GM12878 (cell line): ENCODE data around the gene ARL15. TPM values are rescaled to one million over a fixed set of nuclear protein-coding genes. Genes with fewer than 3 reads are reported as not detected.

ENCODE experiments used
- ATAC-seq: fragments of 200-7000 bp; cut with Tn5 transposase; 3 replicates; pipeline ENCODE4 v1.9.1; 2020; ENCODE audit warnings: mild to moderate bottlenecking, moderate library complexity
- BruUV-seq: library from RNA; stranded (reverse); fragments of 400-500 nt; replicated peaks from 2 replicates; lab custom pipeline; 2021; lab: Mats Ljungman, UMichigan
- CTCF ChIA-PET: fragments of 300-600 bp; sonication (Branson Sonifier 250); formaldehyde crosslinking; extraction: SDS; loops from one replicate; lab custom pipeline; 2021; ENCODE audit warnings: inconsistent platforms; lab: Yijun Ruan, JAX
- POLR2A ChIA-PET: fragments of 350-600 bp; formaldehyde crosslinking; extraction: SDS; loops from one replicate; lab custom pipeline; 2021; ENCODE audit warnings: inconsistent platforms; lab: Charles Lee
- RAD21 ChIA-PET: fragments of 300-600 bp; sonication (Branson Sonifier 250); formaldehyde crosslinking; loops from one replicate; lab custom pipeline; 2023; ENCODE audit warnings: antibody characterized with exemption; ENCODE audit not compliant: unreplicated experiment; lab: Charles Lee
- SMC1A ChIA-PET: fragments of 300-600 bp; sonication (Branson Sonifier 250); formaldehyde crosslinking; loops from one replicate; lab custom pipeline; 2023; ENCODE audit not compliant: unreplicated experiment, uncharacterized antibody; lab: Charles Lee
- DNase-seq: peaks from one replicate; pipeline ENCODE4 v3.0.0-alpha.2; 2011; ENCODE audit warnings: low read depth, low spot score
- FAIRE-seq: peaks from 3 replicates; lab custom pipeline; 2011; peaks lifted over from hg19 to GRCh38; lab: Jason Lieb, UNC
- H2AFZ ChIP-seq: 2 replicates; pipeline ENCODE4 v1.6.0; 2011; ENCODE audit warnings: low read depth, low read length, control low read depth; ENCODE audit not compliant: control insufficient read depth
- H3K27ac ChIP-seq: 2 replicates; pipeline ENCODE4 v1.5.1; 2011; ENCODE audit warnings: control low read depth; ENCODE audit not compliant: control insufficient read depth, insufficient read depth
- H3K27me3 ChIP-seq, 2 experiments: replicated peaks in 1 of 2; 2 replicates each; pipeline versions ENCODE4 v1.6.0 to v1.6.1; 2011; ENCODE audit warnings: low read length in 1 of 2; ENCODE audit not compliant: control insufficient read depth in 2 of 2, insufficient read depth in 2 of 2
- H3K36me3 ChIP-seq, 2 experiments: 2 replicates each; pipeline ENCODE4 v1.5.1; 2011; ENCODE audit warnings: low read length in 1 of 2; ENCODE audit not compliant: control insufficient read depth in 2 of 2, insufficient read depth in 2 of 2
- H3K4me1 ChIP-seq: 2 replicates; pipeline ENCODE4 v1.6.1; 2011; ENCODE audit warnings: mild to moderate bottlenecking, low read length, moderate library complexity, mixed read lengths; ENCODE audit not compliant: control insufficient read depth, insufficient read depth
- H3K4me2 ChIP-seq: 2 replicates; pipeline ENCODE4 v1.6.0; 2011; ENCODE audit warnings: control low read depth; ENCODE audit not compliant: control insufficient read depth, insufficient read depth
- H3K4me3 ChIP-seq: fragments of 200-600 bp; sonication (generic); 2 replicates; pipeline ENCODE4 v1.5.1; 2016
- H3K79me2 ChIP-seq: 2 replicates; pipeline ENCODE4 v1.6.0; 2011; ENCODE audit warnings: low read length; ENCODE audit not compliant: control insufficient read depth, insufficient read depth
- H3K9ac ChIP-seq: 2 replicates; pipeline ENCODE4 v1.8.0; 2011; ENCODE audit warnings: low read length, control low read depth, mixed read lengths; ENCODE audit not compliant: control insufficient read depth, insufficient read depth
- H3K9me3 ChIP-seq: replicated peaks from 3 replicates; pipeline ENCODE4 v1.5.1; 2011; ENCODE audit warnings: mild to moderate bottlenecking, low read length; ENCODE audit not compliant: control insufficient read depth, insufficient read depth
- H4K20me1 ChIP-seq: 2 replicates; pipeline ENCODE4 v1.6.0; 2011; ENCODE audit not compliant: control insufficient read depth, insufficient read depth
- CBX3 ChIP-seq: fragments of 200-600 bp; sonication (generic); IDR thresholded peaks from 2 replicates; pipeline ENCODE4 v1.6.1; 2016; ENCODE audit warnings: low read depth, borderline replicate concordance
- FOXK2 ChIP-seq: fragments of 450-650 bp; IDR thresholded peaks from 2 replicates; pipeline ENCODE4 v1.6.1; 2017; ENCODE audit warnings: mild to moderate bottlenecking, moderate library complexity
- KLF5 ChIP-seq: fragments of 450-650 bp; IDR thresholded peaks from 2 replicates; pipeline ENCODE4 v1.6.1; 2014; ENCODE audit warnings: mild to moderate bottlenecking; ENCODE audit not compliant: partially characterized antibody
- MTA2 ChIP-seq: fragments of 450-650 bp; IDR thresholded peaks from 2 replicates; pipeline ENCODE4 v1.6.1; 2016; ENCODE audit warnings: low read depth, mild to moderate bottlenecking, moderate library complexity
- NRF1 ChIP-seq: conservative IDR thresholded peaks from 2 replicates; pipeline ENCODE4 v1.6.1; 2011; ENCODE audit warnings: mild to moderate bottlenecking, low read depth, low read length, improper control_type of control experiment
- PAX5 ChIP-seq: IDR thresholded peaks from 2 replicates; pipeline ENCODE4 v1.6.1; 2011; ENCODE audit warnings: low read depth, low read length, borderline replicate concordance
- PAX8 ChIP-seq: fragments of 450-650 bp; IDR thresholded peaks from 2 replicates; pipeline ENCODE4 v1.6.1; 2017; ENCODE audit warnings: mild to moderate bottlenecking, moderate library complexity
- SMC3 ChIP-seq: IDR thresholded peaks from 2 replicates; pipeline ENCODE4 v1.6.1; 2011; ENCODE audit warnings: low read length, improper control_type of control experiment, borderline replicate concordance
- WRNIP1 ChIP-seq: IDR thresholded peaks from 2 replicates; pipeline ENCODE4 v1.6.1; 2011; ENCODE audit warnings: low read depth, low read length, improper control_type of control experiment, borderline replicate concordance
- ZNF24 ChIP-seq: fragments of 450-650 bp; IDR thresholded peaks from 2 replicates; pipeline ENCODE4 v1.6.1; 2017; ENCODE audit warnings: antibody characterized with exemption, mild to moderate bottlenecking
- in situ Hi-C: fragments of 300-500 bp; cut with MboI; formaldehyde crosslinking; loops from 9 replicates; pipeline ENCODE4 v1.14.3; 2018; ENCODE audit warnings: mixed read lengths
- intact Hi-C: fragments of 100-400 bp; cut with micrococcal nuclease; formaldehyde crosslinking; loops from one replicate; pipeline ENCODE4 v1.14.2; 2022; ENCODE audit not compliant: unreplicated experiment
- polyA plus RNA-seq, 11 experiments: library from polyadenylated mRNA; depleted of rRNA in 4 of 11; unstranded in 6 of 11; stranded (reverse) in 5 of 11; fragments of >200 nt; fragmentation: Nextera tagmentation in 4 of 11; fragmentation: Illumina TruSeq in 1 of 11; extraction: Ambion mirVana in 4 of 11; extraction: Trizol in 1 of 11; gene quantifications; 1 replicate in 1 of 11; 2 replicates in 10 of 11; pipeline versions ENCODE4 v1.2.1 to v1.2.3, GENCODE V29; 2011 to 2016; ENCODE audit warnings: inconsistent platforms in 2 of 11, missing spikeins in 2 of 11, low read depth in 1 of 11
- total RNA-seq, 4 experiments: library from RNA; depleted of rRNA in 3 of 4; stranded (reverse); fragments of >200 nt in 3 of 4; fragmentation: Illumina TruSeq in 1 of 4; extraction: Trizol in 1 of 4; gene quantifications; 2 replicates each; pipeline versions ENCODE4 v1.2.1 to v1.2.3, GENCODE V29; 2013 to 2021
- TF ChIP-seq, protein P1 (sequence below): IDR thresholded peaks from 2 replicates; pipeline ENCODE4 v1.6.1; 2012; ENCODE audit warnings: improper control_type of control experiment, low read depth, low read length; ENCODE audit not compliant: insufficient replicate concordance
- TF ChIP-seq, protein P2 (sequence below): IDR thresholded peaks from 2 replicates; pipeline ENCODE4 v1.6.1; 2011; ENCODE audit warnings: borderline replicate concordance, low read depth, mild to moderate bottlenecking, moderate library complexity, low read length; ENCODE audit not compliant: insufficient read depth, poor library complexity, severe bottlenecking
- TF ChIP-seq, protein P3 (sequence below): fragments of 450-650 bp; IDR thresholded peaks from 2 replicates; pipeline ENCODE4 v1.6.1; 2017; ENCODE audit warnings: mild to moderate bottlenecking, moderate library complexity

Gene ARL15
- total and polyA plus RNA-seq, 10 of the 15 experiments (the other 5 are each of a cell fraction or from before 2014, with no cell fraction given) = 3.6 to 11.0 (median 7.7) TPM

DNA sequence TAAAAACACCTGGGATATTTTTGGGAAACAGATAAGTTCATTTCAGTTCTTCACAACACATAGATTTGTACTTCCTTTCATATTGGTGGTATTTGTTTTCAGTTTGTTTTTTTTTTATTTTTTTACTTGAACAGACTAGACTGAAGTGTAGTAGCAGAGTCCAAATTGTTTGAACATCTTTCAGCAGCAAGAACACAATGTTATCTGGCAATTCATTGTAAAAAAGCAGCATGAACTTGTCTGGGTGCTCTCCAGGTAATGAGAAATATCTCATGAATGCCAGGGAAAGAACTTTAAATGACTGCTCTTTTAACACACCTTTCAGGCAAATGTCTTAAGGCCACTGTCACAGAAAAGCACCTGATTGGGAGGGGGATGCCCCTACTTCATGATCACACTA, 113.4 kb downstream of the ARL15 start (continued):
- TF ChIP-seq, protein P1, sequence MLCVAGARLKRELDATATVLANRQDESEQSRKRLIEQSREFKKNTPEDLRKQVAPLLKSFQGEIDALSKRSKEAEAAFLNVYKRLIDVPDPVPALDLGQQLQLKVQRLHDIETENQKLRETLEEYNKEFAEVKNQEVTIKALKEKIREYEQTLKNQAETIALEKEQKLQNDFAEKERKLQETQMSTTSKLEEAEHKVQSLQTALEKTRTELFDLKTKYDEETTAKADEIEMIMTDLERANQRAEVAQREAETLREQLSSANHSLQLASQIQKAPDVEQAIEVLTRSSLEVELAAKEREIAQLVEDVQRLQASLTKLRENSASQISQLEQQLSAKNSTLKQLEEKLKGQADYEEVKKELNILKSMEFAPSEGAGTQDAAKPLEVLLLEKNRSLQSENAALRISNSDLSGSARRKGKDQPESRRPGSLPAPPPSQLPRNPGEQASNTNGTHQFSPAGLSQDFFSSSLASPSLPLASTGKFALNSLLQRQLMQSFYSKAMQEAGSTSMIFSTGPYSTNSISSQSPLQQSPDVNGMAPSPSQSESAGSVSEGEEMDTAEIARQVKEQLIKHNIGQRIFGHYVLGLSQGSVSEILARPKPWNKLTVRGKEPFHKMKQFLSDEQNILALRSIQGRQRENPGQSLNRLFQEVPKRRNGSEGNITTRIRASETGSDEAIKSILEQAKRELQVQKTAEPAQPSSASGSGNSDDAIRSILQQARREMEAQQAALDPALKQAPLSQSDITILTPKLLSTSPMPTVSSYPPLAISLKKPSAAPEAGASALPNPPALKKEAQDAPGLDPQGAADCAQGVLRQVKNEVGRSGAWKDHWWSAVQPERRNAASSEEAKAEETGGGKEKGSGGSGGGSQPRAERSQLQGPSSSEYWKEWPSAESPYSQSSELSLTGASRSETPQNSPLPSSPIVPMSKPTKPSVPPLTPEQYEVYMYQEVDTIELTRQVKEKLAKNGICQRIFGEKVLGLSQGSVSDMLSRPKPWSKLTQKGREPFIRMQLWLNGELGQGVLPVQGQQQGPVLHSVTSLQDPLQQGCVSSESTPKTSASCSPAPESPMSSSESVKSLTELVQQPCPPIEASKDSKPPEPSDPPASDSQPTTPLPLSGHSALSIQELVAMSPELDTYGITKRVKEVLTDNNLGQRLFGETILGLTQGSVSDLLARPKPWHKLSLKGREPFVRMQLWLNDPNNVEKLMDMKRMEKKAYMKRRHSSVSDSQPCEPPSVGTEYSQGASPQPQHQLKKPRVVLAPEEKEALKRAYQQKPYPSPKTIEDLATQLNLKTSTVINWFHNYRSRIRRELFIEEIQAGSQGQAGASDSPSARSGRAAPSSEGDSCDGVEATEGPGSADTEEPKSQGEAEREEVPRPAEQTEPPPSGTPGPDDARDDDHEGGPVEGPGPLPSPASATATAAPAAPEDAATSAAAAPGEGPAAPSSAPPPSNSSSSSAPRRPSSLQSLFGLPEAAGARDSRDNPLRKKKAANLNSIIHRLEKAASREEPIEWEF = no peak
- TF ChIP-seq FOXK2 = no peak
- no peak for TF ChIP-seq KLF5
- TF ChIP-seq, protein P2, sequence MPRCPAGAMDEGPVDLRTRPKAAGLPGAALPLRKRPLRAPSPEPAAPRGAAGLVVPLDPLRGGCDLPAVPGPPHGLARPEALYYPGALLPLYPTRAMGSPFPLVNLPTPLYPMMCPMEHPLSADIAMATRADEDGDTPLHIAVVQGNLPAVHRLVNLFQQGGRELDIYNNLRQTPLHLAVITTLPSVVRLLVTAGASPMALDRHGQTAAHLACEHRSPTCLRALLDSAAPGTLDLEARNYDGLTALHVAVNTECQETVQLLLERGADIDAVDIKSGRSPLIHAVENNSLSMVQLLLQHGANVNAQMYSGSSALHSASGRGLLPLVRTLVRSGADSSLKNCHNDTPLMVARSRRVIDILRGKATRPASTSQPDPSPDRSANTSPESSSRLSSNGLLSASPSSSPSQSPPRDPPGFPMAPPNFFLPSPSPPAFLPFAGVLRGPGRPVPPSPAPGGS = no peak
- no peak for TF ChIP-seq PAX8

DNA sequence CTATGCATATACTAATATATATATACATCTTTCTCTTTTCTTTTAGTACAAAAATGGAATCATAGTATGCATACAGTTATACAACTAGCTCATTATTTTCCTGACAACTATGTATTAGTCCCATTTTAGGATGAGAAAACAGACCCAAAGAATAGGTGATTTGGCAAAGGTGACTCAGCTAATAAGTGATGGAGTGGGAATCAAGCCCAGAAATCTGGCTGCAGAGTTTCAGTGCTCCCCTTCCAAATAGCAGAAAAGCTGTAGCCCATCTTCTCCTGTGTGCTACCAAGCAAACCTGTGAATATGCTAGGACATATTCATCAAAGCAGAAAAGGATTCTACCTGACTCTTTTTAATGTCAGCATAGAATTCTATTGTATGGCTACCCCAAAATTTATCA, 114.7 kb downstream of the ARL15 start:
- Histone ChIP-seq H3K27me3 (no peaks in the 10 kb centered on the region), H4K20me1 (no peaks in the 10 kb centered on the region), H2AFZ (no peak overlapping the region), H3K4me2 (no peak overlapping the region), H3K9me3 (no peaks in the 10 kb centered on the region; the same call in 2 of the 3 replicates), H3K27ac (no peak overlapping the region), H3K4me1 (0 out of 2 replicates have a peak, but pooled peaks cover 4% of the 10 kb centered on the region), H3K4me3 (no peak overlapping the region), H3K9ac (no peak overlapping the region), H3K36me3 (no peaks in the 10 kb centered on the region), H3K79me2 (no peaks in the 10 kb centered on the region)
- no TSS peak for BruUV-seq
- DNase-seq (no peak), ATAC-seq (no peak), FAIRE-seq (no peak)
- ChIA-PET POLR2A (no interaction called here), RAD21 (no interaction called here), SMC1A (interaction anchor here (0.5 to 1.4 kb wide), 4 partner anchors 11 to 115 kb away, joined by 3 to 4 read pairs (median 3); partner anchors contain the start of gene ARL15), CTCF (interaction anchor here (1.1 kb wide), 1 partner anchor 718 kb away, joined by 3 read pairs; no protein-coding TSS in a partner anchor)
- in situ Hi-C loops (no loop called here), intact Hi-C loops (no loop called here)
- TF ChIP-seq MTA2 = no peak
- TF ChIP-seq NRF1 = no peak
- TF ChIP-seq ZNF24 = no peak
- TF ChIP-seq CBX3 = no peak
- no peak for TF ChIP-seq PAX8
- TF ChIP-seq PAX5 = no peak
- TF ChIP-seq WRNIP1 = no peak
- TF ChIP-seq SMC3 = no peak
- TF ChIP-seq, protein P3, sequence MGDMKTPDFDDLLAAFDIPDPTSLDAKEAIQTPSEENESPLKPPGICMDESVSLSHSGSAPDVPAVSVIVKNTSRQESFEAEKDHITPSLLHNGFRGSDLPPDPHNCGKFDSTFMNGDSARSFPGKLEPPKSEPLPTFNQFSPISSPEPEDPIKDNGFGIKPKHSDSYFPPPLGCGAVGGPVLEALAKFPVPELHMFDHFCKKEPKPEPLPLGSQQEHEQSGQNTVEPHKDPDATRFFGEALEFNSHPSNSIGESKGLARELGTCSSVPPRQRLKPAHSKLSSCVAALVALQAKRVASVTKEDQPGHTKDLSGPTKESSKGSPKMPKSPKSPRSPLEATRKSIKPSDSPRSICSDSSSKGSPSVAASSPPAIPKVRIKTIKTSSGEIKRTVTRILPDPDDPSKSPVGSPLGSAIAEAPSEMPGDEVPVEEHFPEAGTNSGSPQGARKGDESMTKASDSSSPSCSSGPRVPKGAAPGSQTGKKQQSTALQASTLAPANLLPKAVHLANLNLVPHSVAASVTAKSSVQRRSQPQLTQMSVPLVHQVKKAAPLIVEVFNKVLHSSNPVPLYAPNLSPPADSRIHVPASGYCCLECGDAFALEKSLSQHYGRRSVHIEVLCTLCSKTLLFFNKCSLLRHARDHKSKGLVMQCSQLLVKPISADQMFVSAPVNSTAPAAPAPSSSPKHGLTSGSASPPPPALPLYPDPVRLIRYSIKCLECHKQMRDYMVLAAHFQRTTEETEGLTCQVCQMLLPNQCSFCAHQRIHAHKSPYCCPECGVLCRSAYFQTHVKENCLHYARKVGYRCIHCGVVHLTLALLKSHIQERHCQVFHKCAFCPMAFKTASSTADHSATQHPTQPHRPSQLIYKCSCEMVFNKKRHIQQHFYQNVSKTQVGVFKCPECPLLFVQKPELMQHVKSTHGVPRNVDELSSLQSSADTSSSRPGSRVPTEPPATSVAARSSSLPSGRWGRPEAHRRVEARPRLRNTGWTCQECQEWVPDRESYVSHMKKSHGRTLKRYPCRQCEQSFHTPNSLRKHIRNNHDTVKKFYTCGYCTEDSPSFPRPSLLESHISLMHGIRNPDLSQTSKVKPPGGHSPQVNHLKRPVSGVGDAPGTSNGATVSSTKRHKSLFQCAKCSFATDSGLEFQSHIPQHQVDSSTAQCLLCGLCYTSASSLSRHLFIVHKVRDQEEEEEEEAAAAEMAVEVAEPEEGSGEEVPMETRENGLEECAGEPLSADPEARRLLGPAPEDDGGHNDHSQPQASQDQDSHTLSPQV = no peak
